Esophagus (tissue), 2 donors: Measurements from ENCODE around the gene PNLIPRP1. TPM values are rescaled to one million over a fixed set of nuclear protein-coding genes. Genes with fewer than 3 reads are reported as not detected.

ENCODE experiments used
- H3K27ac ChIP-seq, 2 donors: one replicate each; pipeline ENCODE4 v1.5.1; 2013; ENCODE audit warnings: low read depth in 2 of 2, mild to moderate bottlenecking in 2 of 2, inconsistent platforms in 1 of 2, low read length in 1 of 2, moderate library complexity in 1 of 2
- H3K27me3 ChIP-seq, 2 donors: one replicate each; pipeline ENCODE4 v1.6.1; 2013; ENCODE audit warnings: low read length in 2 of 2, control low read depth in 1 of 2, mild to moderate bottlenecking in 1 of 2; ENCODE audit not compliant: insufficient read depth in 2 of 2, control insufficient read depth in 1 of 2
- H3K36me3 ChIP-seq, 2 donors: one replicate each; pipeline ENCODE4 v1.6.1; 2013; ENCODE audit warnings: low read length in 1 of 2; ENCODE audit not compliant: control insufficient read depth in 2 of 2, insufficient read depth in 2 of 2
- H3K4me1 ChIP-seq, 2 donors: one replicate each; pipeline ENCODE4 v1.6.1; 2013; ENCODE audit warnings: low read length in 1 of 2; ENCODE audit not compliant: control insufficient read depth in 2 of 2, insufficient read depth in 2 of 2
- H3K4me3 ChIP-seq, 2 donors: one replicate each; pipeline ENCODE4 v1.5.1; 2013; ENCODE audit warnings: low read length in 2 of 2, mild to moderate bottlenecking in 2 of 2, low read depth in 1 of 2, moderate library complexity in 1 of 2
- H3K9me3 ChIP-seq, 2 donors: one replicate each; pipeline ENCODE4 v1.6.1; 2013; ENCODE audit warnings: mild to moderate bottlenecking in 2 of 2, low read depth in 1 of 2, low read length in 1 of 2, moderate library complexity in 1 of 2; ENCODE audit not compliant: control insufficient read depth in 2 of 2, insufficient read depth in 1 of 2
- WGBS, 2 donors: extraction: QIAGEN DNeasy Blood & Tissue Kit; methylation state at CpG; one replicate each; pipeline ENCODE4 v1.1.7; 2013; 5-methylcytosine and 5-hydroxymethylcytosine counted together
- polyA plus RNA-seq, 2 donors: library from polyadenylated mRNA; stranded (reverse); fragments of 200-250 nt; gene quantifications; one replicate each; pipeline ENCODE4 v1.2.3, GENCODE V29; 2013
- donor health status: healthy with polysubstance abuse.
- donor health status: Bipolar disorder and iron deficiency.

Gene PNLIPRP1
- polyA plus RNA-seq, 2 donors: 0.15 to 0.29 TPM

DNA sequence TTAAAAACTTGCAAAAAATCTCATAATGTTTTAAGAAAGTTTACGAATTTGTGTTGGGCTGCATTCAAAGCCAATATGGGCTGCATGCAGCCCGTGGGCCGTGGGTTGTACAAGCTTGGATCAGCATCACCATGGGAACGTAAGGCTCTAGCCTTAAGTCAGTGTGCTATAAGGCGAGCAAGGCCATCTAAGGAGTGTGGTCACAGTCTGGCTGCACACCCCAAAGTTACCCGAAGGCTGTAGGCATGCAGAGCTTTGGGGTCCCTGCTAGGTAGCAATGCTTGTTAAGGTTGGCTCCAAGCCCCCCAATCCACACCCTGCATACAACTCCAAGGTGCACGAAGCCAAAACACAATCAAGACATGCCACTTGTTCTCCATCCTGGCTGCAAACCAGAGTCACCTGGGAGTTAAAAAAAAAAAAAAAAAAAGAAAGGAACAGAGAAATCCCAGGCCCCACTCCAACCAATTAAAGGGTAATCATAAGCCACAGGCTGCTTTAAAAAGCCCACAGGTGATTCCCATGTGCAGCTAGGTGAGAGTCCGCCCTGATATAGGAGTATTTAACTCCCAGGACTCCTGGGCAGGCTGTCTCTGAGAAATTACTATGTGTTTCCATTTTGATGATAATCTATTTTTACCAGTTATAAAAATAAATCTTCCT lies 21.5 kb downstream of the PNLIPRP1 start:
- Histone ChIP-seq H3K27ac (no peak overlapping the region), H3K9me3 (peaks cover 0 to 3% of the 10 kb centered on the region in 2 donors), H3K36me3 (no peaks in the 10 kb centered on the region), H3K4me3 (no peak overlapping the region), H3K27me3 (no peaks in the 10 kb centered on the region), H3K4me1 (no peaks in the 10 kb centered on the region)
- WGBS, 2 donors: 81 to 89% methylated on average over 8 of the region's 8 CpGs

GRCh38 chr10:116613471-116613870 lies 22.7 kb downstream of the PNLIPRP1 start:
- H3K4me3 ChIP-seq: no peak overlapping the region
- WGBS, 2 donors: 61 to 66% methylated on average over 2 of the region's 2 CpGs
- no peaks in the 10 kb centered on the region for H3K36me3 ChIP-seq
- peaks cover 0 to 3% of the 10 kb centered on the region in 2 donors for H3K9me3 ChIP-seq
- no peak overlapping the region for H3K27ac ChIP-seq
- H3K27me3 ChIP-seq: no peaks in the 10 kb centered on the region
- H3K4me1 ChIP-seq: no peaks in the 10 kb centered on the region

GRCh38 chr10:116614796-116615195 lies 24.0 kb downstream of the PNLIPRP1 start:
- Histone ChIP-seq H3K9me3 (peaks cover 0 to 3% of the 10 kb centered on the region in 2 donors), H3K4me1 (no peaks in the 10 kb centered on the region), H3K36me3 (no peaks in the 10 kb centered on the region), H3K4me3 (no peak overlapping the region), H3K27ac (no peak overlapping the region), H3K27me3 (no peaks in the 10 kb centered on the region)
- 47 to 51% methylated on average over 2 of the region's 2 CpGs for WGBS, 2 donors

DNA sequence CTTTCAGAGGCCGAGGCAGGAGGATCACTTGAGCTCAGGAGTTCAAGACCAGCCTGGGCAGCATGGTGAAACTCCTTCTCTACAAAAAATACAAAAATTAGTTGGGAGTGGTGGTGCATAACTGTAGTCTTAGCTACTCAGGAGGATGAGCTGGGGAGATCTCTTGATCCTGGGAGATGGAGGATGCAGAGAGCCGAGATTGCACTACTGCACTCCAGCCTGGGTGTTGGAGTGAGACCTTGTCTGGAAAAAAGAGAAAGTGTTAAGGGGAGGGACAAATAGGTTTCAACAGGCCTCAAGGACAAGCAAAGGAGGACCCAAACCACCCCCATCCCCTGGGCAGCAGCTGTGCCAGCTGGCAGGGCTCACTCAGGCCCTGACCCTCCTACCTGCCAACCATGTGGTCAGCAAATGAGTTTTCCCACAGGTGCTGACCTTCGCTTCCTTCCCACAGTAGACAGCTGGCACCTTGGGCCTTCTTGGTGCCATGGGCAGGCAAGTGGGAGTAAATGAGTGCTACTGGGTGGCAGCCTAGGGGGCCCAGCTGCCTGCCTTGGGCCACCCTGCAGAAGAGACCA lies 24.5 kb downstream of the PNLIPRP1 start:
- Histone ChIP-seq H3K27ac (no peak overlapping the region), H3K4me3 (no peak overlapping the region), H3K9me3 (peaks cover 0 to 1% of the 10 kb centered on the region in 2 donors), H3K4me1 (no peaks in the 10 kb centered on the region), H3K27me3 (no peaks in the 10 kb centered on the region), H3K36me3 (no peaks in the 10 kb centered on the region)
- 82 to 89% methylated on average over 3 of the region's 3 CpGs for WGBS, 2 donors

DNA sequence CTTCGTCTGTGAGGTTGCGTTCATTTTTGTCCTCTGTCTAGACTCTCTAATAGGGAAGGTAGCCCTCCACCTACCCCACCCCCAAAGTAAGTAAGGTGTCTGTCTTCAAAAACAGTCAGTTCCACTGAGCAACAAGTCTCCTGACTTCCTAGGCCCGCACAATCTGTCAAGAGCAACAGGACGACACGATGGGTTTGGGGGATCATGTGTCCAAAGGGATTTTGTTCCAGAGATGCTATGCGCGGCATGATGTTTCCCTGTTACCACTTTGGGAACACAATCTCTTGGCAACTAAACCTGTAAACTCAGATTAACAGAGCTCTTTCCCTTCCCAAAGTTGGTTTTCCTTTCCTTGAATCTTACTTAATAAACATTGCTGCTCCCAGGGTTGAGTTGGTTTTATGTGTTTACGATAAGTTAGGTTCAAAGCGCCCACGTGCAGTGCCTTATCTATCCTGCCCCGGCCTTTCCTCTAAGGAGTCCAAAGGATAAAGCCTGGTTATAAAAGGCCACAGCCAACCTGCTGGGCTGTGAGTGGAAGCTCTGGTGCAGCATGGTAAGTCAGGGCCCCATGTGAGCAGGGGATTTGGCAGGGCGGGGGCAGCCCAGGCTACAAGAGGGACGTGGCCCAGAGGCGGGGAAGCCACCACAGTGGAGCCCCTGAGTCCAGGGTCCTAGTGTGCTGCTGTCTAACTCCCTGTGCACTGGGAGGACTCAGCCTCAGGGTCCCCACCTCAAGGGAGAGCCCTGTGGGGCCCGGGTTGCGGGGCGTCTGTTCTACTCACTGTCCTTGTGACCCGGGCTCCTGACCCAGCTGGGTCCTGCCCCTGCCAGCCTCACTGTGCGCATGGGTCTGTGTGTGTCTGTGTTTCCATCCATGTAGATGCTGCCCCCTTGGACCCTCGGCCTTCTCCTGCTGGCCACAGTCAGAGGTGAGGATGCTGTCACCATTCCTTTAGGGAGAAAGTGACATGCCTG lies 30.0 kb downstream of the PNLIPRP1 start, which contains the start of gene PNLIPRP2:
TSS of gene PNLIPRP2 (plus strand) at position 531 of the 978 bp plus-strand sequence.
- H3K9me3 ChIP-seq: no peaks in the 10 kb centered on the region
- no peak within 1 kb of the TSS for H3K4me3 ChIP-seq
- H3K27me3 ChIP-seq: peaks cover 0 to 5% of the 10 kb centered on the region in 2 donors
- no peaks in the 10 kb centered on the region for H3K4me1 ChIP-seq
- no peaks in the 10 kb centered on the region for H3K36me3 ChIP-seq
- WGBS, 2 donors: 67 to 80% methylated on average over 17 to 20 of the region's 20 CpGs
- no peak within 1 kb of the TSS for H3K27ac ChIP-seq

- H3K27ac ChIP-seq: no peak overlapping the region
- no peaks in the 10 kb centered on the region for H3K4me1 ChIP-seq
- no peaks in the 10 kb centered on the region for H3K36me3 ChIP-seq
- WGBS, 2 donors: 68 to 77% methylated on average over 8 of the region's 8 CpGs
- peaks cover 0 to 5% of the 10 kb centered on the region in 2 donors for H3K27me3 ChIP-seq
- no peak overlapping the region for H3K4me3 ChIP-seq
- H3K9me3 ChIP-seq: no peaks in the 10 kb centered on the region
These were observed 30.7 kb downstream of the PNLIPRP1 start for GRCh38 chr10:116621476-116621875.

- H3K27me3 ChIP-seq: peaks cover 0 to 5% of the 10 kb centered on the region in 2 donors
- WGBS, 2 donors: 72 to 83% methylated on average over 11 of the region's 11 CpGs
- H3K4me3 ChIP-seq: no peak overlapping the region
- H3K4me1 ChIP-seq: peaks cover 0 to under 1% of the 10 kb centered on the region in 2 donors
- no peaks in the 10 kb centered on the region for H3K9me3 ChIP-seq
- H3K36me3 ChIP-seq: no peaks in the 10 kb centered on the region
- no peak overlapping the region for H3K27ac ChIP-seq
These were observed 31.3 kb downstream of the PNLIPRP1 start for GRCh38 chr10:116621934-116622655.

GRCh38 chr10:116625845-116626244 lies 35.1 kb downstream of the PNLIPRP1 start:
- H3K27ac ChIP-seq: no peak overlapping the region
- H3K4me1 ChIP-seq: peaks cover 6 to 7% of the 10 kb centered on the region in 2 donors
- peaks cover 0 to 5% of the 10 kb centered on the region in 2 donors for H3K27me3 ChIP-seq
- no peak overlapping the region for H3K4me3 ChIP-seq
- no peaks in the 10 kb centered on the region for H3K36me3 ChIP-seq
- no peaks in the 10 kb centered on the region for H3K9me3 ChIP-seq
- WGBS, 2 donors: 83 to 89% methylated on average over 7 of the region's 7 CpGs

DNA sequence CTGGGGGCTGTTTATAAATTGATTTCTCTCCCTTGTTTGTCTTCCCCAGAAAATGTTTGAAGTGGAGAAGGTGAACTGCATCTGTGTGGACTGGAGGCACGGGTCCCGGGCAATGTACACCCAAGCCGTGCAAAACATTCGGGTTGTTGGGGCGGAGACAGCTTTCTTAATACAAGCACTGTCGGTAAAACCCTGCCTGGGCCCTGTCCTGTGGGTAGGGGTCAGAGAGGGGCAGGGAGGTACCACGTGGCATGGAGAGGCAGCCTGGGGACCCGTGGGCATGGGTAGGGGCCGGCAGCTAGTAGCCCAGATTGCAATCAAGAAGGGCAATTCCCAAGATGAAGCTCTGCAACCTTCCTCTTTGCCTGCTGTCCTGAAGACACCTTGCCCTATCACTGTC lies 36.1 kb downstream of the PNLIPRP1 start:
- Histone ChIP-seq H3K4me1 (peaks cover 6 to 7% of the 10 kb centered on the region in 2 donors), H3K27ac (no peak overlapping the region), H3K4me3 (no peak overlapping the region), H3K27me3 (peaks cover 0 to 5% of the 10 kb centered on the region in 2 donors), H3K9me3 (no peaks in the 10 kb centered on the region), H3K36me3 (no peaks in the 10 kb centered on the region)
- WGBS, 2 donors: 51 to 67% methylated on average over 9 of the region's 9 CpGs
